ENCODE measurements around the gene FOXE3.

The FOXE3 gene

GRCh38 chr1:47423872-47424271 lies 7.8 kb downstream of the FOXE3 start:
- TF ChIP-seq ZFX (IDR thresholded peaks at IDR 0.05; ENCODE audit: borderline replicate concordance) (no peak), CTCF (IDR thresholded peaks at IDR 0.05) (no peak)

GRCh38 chr1:47424336-47424982 lies 8.4 kb downstream of the FOXE3 start:
- peak; percentile 92 for TF ChIP-seq CTCF (IDR thresholded peaks at IDR 0.05)
- no peak for TF ChIP-seq ZFX (IDR thresholded peaks at IDR 0.05; ENCODE audit: borderline replicate concordance)
- H3K27ac ChIP-seq, result no peak overlapping the region

More at GRCh38 chr1:47423872-47424271, 7.8 kb downstream of the FOXE3 start:
- no peak overlapping the region for H3K27ac ChIP-seq

- no peak overlapping the region for H3K27ac ChIP-seq
- TF ChIP-seq ZFX (IDR thresholded peaks at IDR 0.05; ENCODE audit: borderline replicate concordance) (no peak), CTCF (IDR thresholded peaks at IDR 0.05) (no peak)
Measured at GRCh38 chr1:47431534-47431933, 15.4 kb downstream of the FOXE3 start.

GRCh38 chr1:47432071-47433036 lies 16.3 kb downstream of the FOXE3 start:
- peak; percentile 84 for TF ChIP-seq CTCF (IDR thresholded peaks at IDR 0.05)
- TF ChIP-seq ZFX (IDR thresholded peaks at IDR 0.05; ENCODE audit: borderline replicate concordance), result no peak
- H3K27ac ChIP-seq, result no peak overlapping the region

- H3K27ac ChIP-seq, result no peak overlapping the region
- no peak for TF ChIP-seq CTCF (IDR thresholded peaks at IDR 0.05)
- TF ChIP-seq ZFX (IDR thresholded peaks at IDR 0.05; ENCODE audit: borderline replicate concordance), result no peak
Measured at GRCh38 chr1:47433037-47433421, 16.9 kb downstream of the FOXE3 start.

- no peak overlapping the region for H3K27ac ChIP-seq
- no peak for TF ChIP-seq ZFX (IDR thresholded peaks at IDR 0.05; ENCODE audit: borderline replicate concordance)
- TF ChIP-seq CTCF (IDR thresholded peaks at IDR 0.05), result no peak
Measured at GRCh38 chr1:47433477-47434050, 17.5 kb downstream of the FOXE3 start.
